ENCODE data around the gene TLR4.

- no peak for TF ChIP-seq LEF1 (IDR thresholded peaks at IDR 0.05; ENCODE audit: borderline replicate concordance)
- TF ChIP-seq HDGF (IDR thresholded peaks at IDR 0.05; ENCODE audit: borderline replicate concordance) = no peak
- TF ChIP-seq PKNOX1 (IDR thresholded peaks at IDR 0.05) = no peak
- no peak for TF ChIP-seq BHLHE40 (IDR thresholded peaks at IDR 0.05; ENCODE audit: borderline replicate concordance)
- no peak for TF ChIP-seq TARDBP (IDR thresholded peaks at IDR 0.05)
- TF ChIP-seq SP1 (IDR thresholded peaks at IDR 0.05) = no peak
- no peak for TF ChIP-seq FOXK2 (IDR thresholded peaks at IDR 0.05)
- TF ChIP-seq ELF4 (IDR thresholded peaks at IDR 0.05) = no peak
These were observed 10.1 kb downstream of the TLR4 start for GRCh38 chr9:117714282-117714681.
